Upper lobe of left lung (tissue), 6 donors: ENCODE data around the gene AGAP1. TPM values are rescaled to one million over a fixed set of nuclear protein-coding genes. Genes with fewer than 3 reads are reported as not detected.

ENCODE experiments used
- ATAC-seq, 2 donors: fragments of 200-7000 bp; cut with Tn5 transposase; one replicate each; pipeline ENCODE4 v1.9.1; 2022; ENCODE audit warnings: mild to moderate bottlenecking in 2 of 2, moderate library complexity in 2 of 2; ENCODE audit not compliant: low FRiP score in 2 of 2
- DNase-seq, 2 donors: peaks; one replicate each; pipeline ENCODE4 v3.0.0-alpha.2; 2019 to 2020
- H3K27ac ChIP-seq, 4 donors: fragments of 200-600 bp; sonication (generic); one replicate each; pipeline ENCODE4 v1.5.1; 2016 to 2019
- H3K27me3 ChIP-seq, 4 donors: fragments of 200-600 bp; sonication (generic); one replicate each; pipeline ENCODE4 v1.5.1; 2017 to 2019
- H3K36me3 ChIP-seq, 4 donors: fragments of 200-600 bp; sonication (generic); one replicate each; pipeline ENCODE4 v1.5.1; 2016 to 2019
- H3K4me1 ChIP-seq, 4 donors: fragments of 200-600 bp; sonication (generic); one replicate each; pipeline ENCODE4 v1.5.1; 2018 to 2019
- H3K4me3 ChIP-seq, 4 donors: fragments of 200-600 bp; sonication (generic); one replicate each; pipeline ENCODE4 v1.5.1; 2017 to 2019; ENCODE audit warnings: mild to moderate bottlenecking in 2 of 4, moderate library complexity in 1 of 4
- H3K9me3 ChIP-seq, 4 donors: fragments of 200-600 bp; sonication (generic); one replicate each; pipeline ENCODE4 v1.5.1; 2018 to 2019
- EP300 ChIP-seq, 4 donors: sonication (generic); formaldehyde crosslinking; IDR thresholded peaks; one replicate each; pipeline ENCODE4 v1.5.1; 2017; ENCODE audit warnings: antibody characterized with exemption in 4 of 4, control low read depth in 2 of 4
- POLR2A ChIP-seq, 4 donors: fragments of 450-650 bp; IDR thresholded peaks; one replicate each; pipeline ENCODE4 v1.5.1; 2016 to 2017; ENCODE audit warnings: antibody characterized with exemption in 4 of 4, mild to moderate bottlenecking in 2 of 4
- POLR2AphosphoS5 ChIP-seq, 2 donors: sonication (generic); formaldehyde crosslinking; IDR thresholded peaks; one replicate each; pipeline ENCODE4 v1.5.1; 2017; ENCODE audit warnings: antibody characterized with exemption in 2 of 2
- WGBS, 2 donors: methylation state at CpG; one replicate each; pipeline ENCODE4 v1.1.5; 2017 to 2018; 5-methylcytosine and 5-hydroxymethylcytosine counted together
- total RNA-seq, 6 donors: library from RNA; depleted of rRNA in 4 of 6; stranded (reverse); fragments of >200 nt in 4 of 6; gene quantifications; one replicate each; pipeline versions ENCODE4 v1.1.0 to v1.2.1, GENCODE V29; 2016 to 2021
- TF ChIP-seq, protein P1 (sequence below), 6 experiments: fragments of 450-650 bp in 4 of 6; fragments of 200-600 bp in 2 of 6; sonication (generic) in 2 of 6; IDR thresholded peaks; one replicate each; pipeline ENCODE4 v1.5.1; 2016 to 2019; ENCODE audit warnings: antibody characterized with exemption in 6 of 6
- donor health status: DM: no; HTN: no; CAD: no; lungs with moderate emphysema.
- donor health status: DM: no; HTN: yes; CAD: no; lungs with severe emphysema.

Gene AGAP1
- total RNA-seq, 6 donors from 2014 or later, result 25.5 to 45.1 (median 30.7) TPM

DNA sequence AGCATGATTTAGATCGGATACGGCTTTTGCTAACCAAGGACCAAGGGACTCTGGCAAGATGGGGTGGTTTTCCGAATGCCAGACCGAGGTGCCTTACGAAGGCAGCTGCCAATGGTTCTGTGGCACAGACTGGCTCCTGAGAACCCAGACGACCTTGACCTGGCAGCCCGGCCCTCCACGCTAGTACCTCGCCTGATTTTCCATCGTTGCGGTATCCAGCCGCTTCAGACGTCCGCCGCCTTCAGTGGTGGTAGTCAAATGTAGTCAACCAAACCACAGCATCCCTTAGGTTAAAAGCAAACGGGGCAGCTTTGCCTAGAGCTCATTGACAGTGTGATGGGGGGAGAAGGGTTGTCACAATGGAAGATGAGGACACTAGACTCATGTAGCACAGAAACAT lies 631.7 kb downstream of the AGAP1 start:
- H3K9me3 ChIP-seq, result no peaks in the 10 kb centered on the region
- ATAC-seq, result no peak

DNA sequence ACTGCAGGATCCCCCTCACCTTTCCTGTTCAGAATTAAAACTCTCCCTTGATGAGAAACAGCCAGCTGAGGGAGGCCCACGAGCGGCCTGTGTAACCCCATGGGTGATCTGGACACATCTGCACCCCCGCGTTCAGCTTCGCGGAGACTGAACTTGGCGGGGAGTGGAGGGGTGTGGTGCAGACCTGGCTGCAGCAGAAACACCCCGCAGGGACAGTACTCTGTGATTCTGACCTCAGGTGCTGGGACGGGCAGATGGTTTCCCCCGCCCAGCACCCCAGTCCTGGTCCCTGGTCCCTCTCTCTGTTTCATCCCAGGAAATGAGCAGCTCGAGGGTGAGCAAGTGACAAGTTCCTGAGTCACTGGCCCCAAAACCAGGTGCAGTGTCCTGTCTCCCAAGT lies 633.2 kb downstream of the AGAP1 start:
- 85 to 93% methylated on average over 10 to 11 of the region's 11 CpGs for WGBS, 2 donors
- Histone ChIP-seq H3K27me3 (no peaks in the 10 kb centered on the region), H3K9me3 (no peaks in the 10 kb centered on the region), H3K4me1 (no peaks in the 10 kb centered on the region), H3K27ac (no peak overlapping the region), H3K36me3 (peaks cover 0 to 26% (median 16%) of the 10 kb centered on the region in 4 donors), H3K4me3 (no peak overlapping the region)
- ATAC-seq (no peak), DNase-seq (no peak)
- TF ChIP-seq EP300 (IDR thresholded peaks at IDR 0.05) (no peak), POLR2AphosphoS5 (IDR thresholded peaks at IDR 0.05) (no peak), POLR2A (IDR thresholded peaks at IDR 0.05) (no peak)
- TF ChIP-seq, protein P1, sequence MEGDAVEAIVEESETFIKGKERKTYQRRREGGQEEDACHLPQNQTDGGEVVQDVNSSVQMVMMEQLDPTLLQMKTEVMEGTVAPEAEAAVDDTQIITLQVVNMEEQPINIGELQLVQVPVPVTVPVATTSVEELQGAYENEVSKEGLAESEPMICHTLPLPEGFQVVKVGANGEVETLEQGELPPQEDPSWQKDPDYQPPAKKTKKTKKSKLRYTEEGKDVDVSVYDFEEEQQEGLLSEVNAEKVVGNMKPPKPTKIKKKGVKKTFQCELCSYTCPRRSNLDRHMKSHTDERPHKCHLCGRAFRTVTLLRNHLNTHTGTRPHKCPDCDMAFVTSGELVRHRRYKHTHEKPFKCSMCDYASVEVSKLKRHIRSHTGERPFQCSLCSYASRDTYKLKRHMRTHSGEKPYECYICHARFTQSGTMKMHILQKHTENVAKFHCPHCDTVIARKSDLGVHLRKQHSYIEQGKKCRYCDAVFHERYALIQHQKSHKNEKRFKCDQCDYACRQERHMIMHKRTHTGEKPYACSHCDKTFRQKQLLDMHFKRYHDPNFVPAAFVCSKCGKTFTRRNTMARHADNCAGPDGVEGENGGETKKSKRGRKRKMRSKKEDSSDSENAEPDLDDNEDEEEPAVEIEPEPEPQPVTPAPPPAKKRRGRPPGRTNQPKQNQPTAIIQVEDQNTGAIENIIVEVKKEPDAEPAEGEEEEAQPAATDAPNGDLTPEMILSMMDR (IDR thresholded peaks at IDR 0.05), result no peak

More for the DNA sequence above, 631.7 kb downstream of the AGAP1 start:
- H3K27ac ChIP-seq, result no peak overlapping the region
- H3K27me3 ChIP-seq, result no peaks in the 10 kb centered on the region
- WGBS, 2 donors, result 91 to 95% methylated on average over 16 of the region's 16 CpGs
- no peaks in the 10 kb centered on the region for H3K4me1 ChIP-seq
- H3K4me3 ChIP-seq, result no peak overlapping the region
- DNase-seq, result no peak
- TF ChIP-seq EP300 (IDR thresholded peaks at IDR 0.05), result no peak
- TF ChIP-seq POLR2A (IDR thresholded peaks at IDR 0.05), result no peak
- TF ChIP-seq, protein P1 (IDR thresholded peaks at IDR 0.05), result no peak
- no peak for TF ChIP-seq POLR2AphosphoS5 (IDR thresholded peaks at IDR 0.05)
- H3K36me3 ChIP-seq, result peaks cover 0 to 31% (median 16%) of the 10 kb centered on the region in 4 donors

DNA sequence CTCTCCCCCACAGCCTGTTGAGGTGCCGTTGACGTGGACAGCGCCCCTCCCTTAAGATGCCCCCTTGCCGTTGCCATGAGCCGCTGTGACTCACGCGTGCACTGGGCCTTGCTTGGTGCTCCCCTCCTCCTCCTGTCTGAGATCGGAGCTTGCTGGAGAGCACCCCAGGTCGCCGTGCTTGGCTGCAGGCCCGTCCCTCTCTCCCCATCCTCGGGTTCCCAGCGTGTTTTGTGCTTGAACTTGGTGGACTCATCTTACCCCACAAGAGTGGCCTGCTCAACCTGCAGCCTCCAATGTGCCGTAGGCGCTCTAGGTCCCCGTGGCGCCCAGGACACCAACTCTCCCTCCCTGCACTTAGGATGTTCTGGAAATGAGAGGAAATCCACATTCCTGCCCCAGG lies 634.5 kb downstream of the AGAP1 start:
- ATAC-seq, result peak in 1 of 2 donors; percentile 21
- no peaks in the 10 kb centered on the region for H3K9me3 ChIP-seq
- no peaks in the 10 kb centered on the region for H3K27me3 ChIP-seq
- no peak for DNase-seq
- peaks cover 0 to 26% (median 15%) of the 10 kb centered on the region in 4 donors for H3K36me3 ChIP-seq
- H3K27ac ChIP-seq, result no peak overlapping the region
- 90 to 98% methylated on average over 17 of the region's 17 CpGs for WGBS, 2 donors
- TF ChIP-seq EP300 (IDR thresholded peaks at IDR 0.05), result no peak
- no peak for TF ChIP-seq POLR2A (IDR thresholded peaks at IDR 0.05)
- TF ChIP-seq, protein P1 (IDR thresholded peaks at IDR 0.05), result no peak
- TF ChIP-seq POLR2AphosphoS5 (IDR thresholded peaks at IDR 0.05), result no peak
- no peaks in the 10 kb centered on the region for H3K4me1 ChIP-seq
- no peak overlapping the region for H3K4me3 ChIP-seq

DNA sequence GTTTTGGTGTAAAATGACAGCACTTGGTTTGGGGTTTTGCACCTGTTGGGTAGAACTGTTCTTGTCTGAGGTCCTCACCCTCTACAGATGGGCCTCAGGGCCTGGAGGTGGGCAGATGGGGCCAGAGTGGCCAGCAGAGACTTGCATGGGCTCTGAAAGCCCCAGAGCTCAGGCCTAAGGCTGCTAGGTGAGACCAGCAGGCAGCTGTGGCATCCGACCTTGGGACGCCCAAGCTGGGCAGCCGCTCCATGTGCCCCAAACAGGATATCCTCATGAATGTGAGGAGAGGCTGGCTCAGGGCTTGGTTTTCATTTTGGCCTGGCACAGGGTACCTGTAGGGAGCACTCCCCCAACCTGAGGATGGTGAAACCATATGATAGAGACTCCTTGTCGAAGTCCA lies 636.1 kb downstream of the AGAP1 start:
- WGBS, 2 donors, result 100% methylated on average over 4 of the region's 4 CpGs; no CpG with 5 or more reads in 1 of the 2 donors
- ATAC-seq (peak in 1 of 2 donors; percentile 12), DNase-seq (no peak)

More for the DNA sequence above, 636.1 kb downstream of the AGAP1 start:
- Histone ChIP-seq H3K36me3 (peaks cover 0 to 13% (median 7%) of the 10 kb centered on the region in 4 donors), H3K27ac (no peak overlapping the region), H3K4me1 (no peaks in the 10 kb centered on the region), H3K27me3 (no peaks in the 10 kb centered on the region), H3K9me3 (no peaks in the 10 kb centered on the region), H3K4me3 (no peak overlapping the region)
- TF ChIP-seq POLR2AphosphoS5 (IDR thresholded peaks at IDR 0.05) (no peak), POLR2A (IDR thresholded peaks at IDR 0.05) (no peak), EP300 (IDR thresholded peaks at IDR 0.05) (no peak)
- TF ChIP-seq, protein P1 (IDR thresholded peaks at IDR 0.05), result no peak
